Thyroid gland (tissue), 4 donors: ENCODE results near the gene CDH4. TPM values are rescaled to one million over a fixed set of nuclear protein-coding genes. Genes with fewer than 3 reads are reported as not detected.

Experiments used
- DNase-seq, 2 donors: peaks; one replicate each; pipeline ENCODE4 v3.0.0-alpha.2; 2019
- H3K27ac ChIP-seq, 3 donors: fragments of 200-600 bp; sonication (generic); 1 replicate in 2 of 3; 2 replicates in 1 of 3; pipeline ENCODE4 v1.5.1; 2016 to 2019; ENCODE audit warnings: mild to moderate bottlenecking in 1 of 3, moderate library complexity in 1 of 3
- H3K27me3 ChIP-seq: fragments of 200-600 bp; sonication (generic); one replicate; pipeline ENCODE4 v1.5.1; 2019
- H3K36me3 ChIP-seq, 2 donors: fragments of 200-600 bp; sonication (generic); one replicate each; pipeline ENCODE4 v1.5.1; 2016 to 2019
- H3K4me1 ChIP-seq, 2 donors: fragments of 200-600 bp; sonication (generic); one replicate each; pipeline ENCODE4 v1.5.1; 2017 to 2019
- H3K4me3 ChIP-seq, 3 donors: fragments of 200-600 bp; sonication (generic); replicated peaks in 1 of 3; 1 replicate in 2 of 3; 2 replicates in 1 of 3; pipeline ENCODE4 v1.5.1; 2016; ENCODE audit warnings: mild to moderate bottlenecking in 1 of 3
- H3K9me3 ChIP-seq: fragments of 200-600 bp; sonication (generic); one replicate; pipeline ENCODE4 v1.5.1; 2017
- CTCF ChIP-seq, 6 experiments: fragments of 200-600 bp in 3 of 6; fragments of 450-650 bp in 3 of 6; sonication (generic) in 3 of 6; IDR thresholded peaks; one replicate each; pipeline ENCODE4 v1.5.1; 2016 to 2019; ENCODE audit warnings: antibody characterized with exemption in 6 of 6, mild to moderate bottlenecking in 2 of 6, inconsistent platforms in 1 of 6, moderate library complexity in 1 of 6
- POLR2A ChIP-seq, 2 donors: fragments of 450-650 bp; IDR thresholded peaks; one replicate each; pipeline ENCODE4 v1.6.1; 2017; ENCODE audit warnings: antibody characterized with exemption in 2 of 2, mild to moderate bottlenecking in 2 of 2, moderate library complexity in 1 of 2
- WGBS, 2 donors: methylation state at CpG; one replicate each; pipeline ENCODE4 v1.1.5; 2017; 5-methylcytosine and 5-hydroxymethylcytosine counted together
- intact Hi-C: fragments of 100-400 bp; cut with DNase I; formaldehyde crosslinking; loops from one replicate; pipeline ENCODE4 v1.15.1; 2023
- total RNA-seq, 4 donors: library from RNA; depleted of rRNA; stranded (reverse); fragments of >200 nt; gene quantifications; one replicate each; pipeline ENCODE4 v1.2.3, GENCODE V29; 2016

Gene CDH4
- total RNA-seq, 4 donors from 2014 or later, result 0.22 to 0.29 (median 0.29) TPM; not detected in 1

- H3K4me3 ChIP-seq, result no peak overlapping the region
- no peaks in the 10 kb centered on the region for H3K27me3 ChIP-seq
- WGBS, 2 donors, result 45 to 53% methylated on average over 20 to 21 of the region's 21 CpGs
- H3K36me3 ChIP-seq, result no peaks in the 10 kb centered on the region
- DNase-seq, result no peak
- TF ChIP-seq CTCF (IDR thresholded peaks at IDR 0.05), result no peak
- TF ChIP-seq POLR2A (IDR thresholded peaks at IDR 0.05), result no peak
- no peak overlapping the region for H3K27ac ChIP-seq
- no peaks in the 10 kb centered on the region for H3K4me1 ChIP-seq
- H3K9me3 ChIP-seq, result no peaks in the 10 kb centered on the region
- intact Hi-C loops, result no loop called here
These were observed 273.8 kb downstream of the CDH4 start for GRCh38 chr20:61525781-61526431.

- 91 to 93% methylated on average over 13 of the region's 13 CpGs for WGBS, 2 donors
- H3K4me3 ChIP-seq, result no peak overlapping the region
- no peaks in the 10 kb centered on the region for H3K36me3 ChIP-seq
- no peaks in the 10 kb centered on the region for H3K9me3 ChIP-seq
- intact Hi-C loops, result no loop called here
- H3K27ac ChIP-seq, result no peak overlapping the region
- no peaks in the 10 kb centered on the region for H3K4me1 ChIP-seq
- no peak for DNase-seq
- TF ChIP-seq POLR2A (IDR thresholded peaks at IDR 0.05), result no peak
- no peak for TF ChIP-seq CTCF (IDR thresholded peaks at IDR 0.05)
- no peaks in the 10 kb centered on the region for H3K27me3 ChIP-seq
These were observed 274.8 kb downstream of the CDH4 start for GRCh38 chr20:61526907-61527306.

- H3K4me3 ChIP-seq, result no peak overlapping the region
- H3K4me1 ChIP-seq, result no peaks in the 10 kb centered on the region
- H3K27ac ChIP-seq, result no peak overlapping the region
- no peaks in the 10 kb centered on the region for H3K36me3 ChIP-seq
- DNase-seq, result no peak
- TF ChIP-seq CTCF (IDR thresholded peaks at IDR 0.05), result no peak
- TF ChIP-seq POLR2A (IDR thresholded peaks at IDR 0.05), result no peak
- 93 to 95% methylated on average over 11 of the region's 11 CpGs for WGBS, 2 donors
- intact Hi-C loops, result no loop called here
- H3K9me3 ChIP-seq, result no peaks in the 10 kb centered on the region
- no peaks in the 10 kb centered on the region for H3K27me3 ChIP-seq
These were observed 275.6 kb downstream of the CDH4 start for GRCh38 chr20:61527626-61528025.

GRCh38 chr20:61528591-61528990 is 276.5 kb downstream of the CDH4 start:
- Histone ChIP-seq H3K4me1 (no peaks in the 10 kb centered on the region), H3K27me3 (no peaks in the 10 kb centered on the region), H3K4me3 (no peak overlapping the region), H3K9me3 (no peaks in the 10 kb centered on the region), H3K36me3 (no peaks in the 10 kb centered on the region), H3K27ac (no peak overlapping the region)
- intact Hi-C loops, result no loop called here
- TF ChIP-seq POLR2A (IDR thresholded peaks at IDR 0.05) (no peak), CTCF (IDR thresholded peaks at IDR 0.05) (no peak)
- 82 to 84% methylated on average over 9 of the region's 9 CpGs for WGBS, 2 donors
- no peak for DNase-seq

- no peak overlapping the region for H3K4me3 ChIP-seq
- H3K36me3 ChIP-seq, result no peaks in the 10 kb centered on the region
- H3K4me1 ChIP-seq, result no peaks in the 10 kb centered on the region
- TF ChIP-seq POLR2A (IDR thresholded peaks at IDR 0.05), result no peak
- TF ChIP-seq CTCF (IDR thresholded peaks at IDR 0.05), result no peak
- 83 to 84% methylated on average over 5 of the region's 5 CpGs for WGBS, 2 donors
- H3K9me3 ChIP-seq, result no peaks in the 10 kb centered on the region
- no peak overlapping the region for H3K27ac ChIP-seq
- H3K27me3 ChIP-seq, result no peaks in the 10 kb centered on the region
- no peak for DNase-seq
- intact Hi-C loops, result no loop called here
These were observed 277.3 kb downstream of the CDH4 start for GRCh38 chr20:61529354-61529753.
